ENCODE results near the gene MAD1L1. TPM values are rescaled to one million over a fixed set of nuclear protein-coding genes. Genes with fewer than 3 reads are reported as not detected.

The MAD1L1 gene
- total RNA-seq, 1 experiment from 2014 or later = 50.8 TPM

GRCh38 chr7:1806354-1806753 is 426.4 kb downstream of the MAD1L1 start:
- peak in 1 of 2 experiments; percentile 12 for DNase-seq
- no peak overlapping the region for H3K4me3 ChIP-seq
- no peaks in the 10 kb centered on the region for H3K9me3 ChIP-seq (ENCODE audit: insufficient read depth, low read depth)
- no peak overlapping the region for H3K4me2 ChIP-seq
- H3K79me2 ChIP-seq (ENCODE audit: low read depth) = no peaks in the 10 kb centered on the region
- no peak overlapping the region for H2AFZ ChIP-seq
- no peak overlapping the region for H3K27ac ChIP-seq
- CTCF ChIA-PET = interaction anchor here (0.7 kb wide), 1 partner anchor 73 kb away, joined by 4 read pairs; no protein-coding TSS in a partner anchor
- H4K20me1 ChIP-seq (ENCODE audit: insufficient read depth) = no peaks in the 10 kb centered on the region
- intact Hi-C loops (cut with micrococcal nuclease; ENCODE audit: unreplicated experiment) = no loop called here
- TF ChIP-seq CTCF (conservative IDR thresholded peaks at IDR 0.05) = no peak
- no peak for TF ChIP-seq EZH2 (IDR thresholded peaks at IDR 0.05; ENCODE audit: low read depth)
- no TSS peak for BruUV-seq (replicated peaks)
- H3K36me3 ChIP-seq (ENCODE audit: low read depth) = no peaks in the 10 kb centered on the region
- peaks cover 43% of the 10 kb centered on the region for H3K27me3 ChIP-seq (ENCODE audit: insufficient read depth, low read depth)
- no peaks in the 10 kb centered on the region for H3K4me1 ChIP-seq (replicated peaks; ENCODE audit: insufficient read depth)
- POLR2A ChIA-PET (ENCODE audit: unreplicated experiment) = no interaction called here
- peaks cover 1% of the 10 kb centered on the region; the same call in 1 of the 2 replicates for H3F3A ChIP-seq (ENCODE audit: insufficient read depth, low read depth)
- no peaks in the 10 kb centered on the region for H3K9me2 ChIP-seq (ENCODE audit: insufficient read depth)

- peaks cover 63% of the 10 kb centered on the region for H3K27me3 ChIP-seq (ENCODE audit: insufficient read depth, low read depth)
- DNase-seq = peak in 1 of 2 experiments; percentile 3
- H3K4me1 ChIP-seq (replicated peaks; ENCODE audit: insufficient read depth) = no peaks in the 10 kb centered on the region
- no peak overlapping the region for H3K4me3 ChIP-seq
- no peak overlapping the region for H2AFZ ChIP-seq
- ChIA-PET CTCF (no interaction called here), POLR2A (ENCODE audit: unreplicated experiment) (no interaction called here)
- H3K27ac ChIP-seq = no peak overlapping the region
- no peaks in the 10 kb centered on the region for H3K36me3 ChIP-seq (ENCODE audit: low read depth)
- no peaks in the 10 kb centered on the region for H3F3A ChIP-seq (ENCODE audit: insufficient read depth, low read depth)
- H4K20me1 ChIP-seq (ENCODE audit: insufficient read depth) = no peaks in the 10 kb centered on the region
- TF ChIP-seq EZH2 (IDR thresholded peaks at IDR 0.05; ENCODE audit: low read depth) = no peak
- no peak for TF ChIP-seq CTCF (conservative IDR thresholded peaks at IDR 0.05)
- intact Hi-C loops (cut with micrococcal nuclease; ENCODE audit: unreplicated experiment) = no loop called here
- H3K9me3 ChIP-seq (ENCODE audit: insufficient read depth, low read depth) = no peaks in the 10 kb centered on the region
- H3K9me2 ChIP-seq (ENCODE audit: insufficient read depth) = no peaks in the 10 kb centered on the region
- no peaks in the 10 kb centered on the region for H3K79me2 ChIP-seq (ENCODE audit: low read depth)
- no TSS peak for BruUV-seq (replicated peaks)
- no peak overlapping the region for H3K4me2 ChIP-seq
Observed at GRCh38 chr7:1804310-1804709, 428.4 kb downstream of the MAD1L1 start.

- Histone ChIP-seq H4K20me1 (ENCODE audit: insufficient read depth) (no peaks in the 10 kb centered on the region), H3K9me3 (ENCODE audit: insufficient read depth, low read depth) (no peaks in the 10 kb centered on the region), H3F3A (ENCODE audit: insufficient read depth, low read depth) (no peaks in the 10 kb centered on the region), H2AFZ (no peak overlapping the region), H3K27ac (no peak overlapping the region), H3K36me3 (ENCODE audit: low read depth) (no peaks in the 10 kb centered on the region), H3K4me1 (replicated peaks; ENCODE audit: insufficient read depth) (no peaks in the 10 kb centered on the region), H3K9me2 (ENCODE audit: insufficient read depth) (no peaks in the 10 kb centered on the region), H3K79me2 (ENCODE audit: low read depth) (no peaks in the 10 kb centered on the region), H3K4me2 (no peak overlapping the region), H3K4me3 (no peak overlapping the region), H3K27me3 (ENCODE audit: insufficient read depth, low read depth) (peaks cover 72% of the 10 kb centered on the region)
- TF ChIP-seq EZH2 (IDR thresholded peaks at IDR 0.05; ENCODE audit: low read depth) = no peak
- no peak for TF ChIP-seq CTCF (conservative IDR thresholded peaks at IDR 0.05)
- intact Hi-C loops (cut with micrococcal nuclease; ENCODE audit: unreplicated experiment) = no loop called here
- POLR2A ChIA-PET (ENCODE audit: unreplicated experiment) = no interaction called here
- DNase-seq = peak in 1 of 2 experiments; percentile 6
- CTCF ChIA-PET = no interaction called here
- BruUV-seq (replicated peaks) = no TSS peak
Observed at GRCh38 chr7:1802899-1803298, 429.8 kb downstream of the MAD1L1 start.

All from PC-9 (cell line).